Hepatocyte (in vitro differentiated cells): ENCODE data around the gene ZNF536. TPM values are rescaled to one million over a fixed set of nuclear protein-coding genes. Genes with fewer than 3 reads are reported as not detected.
A peak's percentile ranks its signal among the peaks of the same experiment; 100 is the strongest.

Experiments used
- DNase-seq: peaks from one replicate; pipeline ENCODE4 v3.0.0-alpha.2; 2016; ENCODE audit warnings: low spot score
- H2AFZ ChIP-seq: fragments of 200-600 bp; sonication (generic); 2 replicates; pipeline ENCODE4 v1.6.0; 2016; ENCODE audit warnings: antibody characterized with exemption, mild to moderate bottlenecking
- H3K27ac ChIP-seq: fragments of 200-600 bp; sonication (generic); 2 replicates; pipeline ENCODE4 v1.5.1; 2016; ENCODE audit warnings: mild to moderate bottlenecking
- H3K27me3 ChIP-seq: fragments of 200-600 bp; sonication (generic); 2 replicates; pipeline ENCODE4 v1.6.1; 2016
- H3K36me3 ChIP-seq: fragments of 200-600 bp; sonication (generic); replicated peaks from 2 replicates; pipeline ENCODE4 v1.5.1; 2016; ENCODE audit warnings: low read depth; ENCODE audit not compliant: insufficient read depth
- H3K4me1 ChIP-seq: fragments of 200-600 bp; sonication (generic); 2 replicates; pipeline ENCODE4 v1.5.1; 2016; ENCODE audit warnings: mild to moderate bottlenecking, moderate library complexity; ENCODE audit not compliant: insufficient read depth
- H3K4me2 ChIP-seq: fragments of 200-600 bp; sonication (generic); 2 replicates; pipeline ENCODE4 v1.6.0; 2016
- H3K4me3 ChIP-seq: fragments of 200-600 bp; sonication (generic); 2 replicates; pipeline ENCODE4 v1.5.1; 2016; ENCODE audit warnings: mild to moderate bottlenecking
- H3K79me2 ChIP-seq: fragments of 200-600 bp; sonication (generic); 2 replicates; pipeline ENCODE4 v1.6.0; 2017; ENCODE audit warnings: mild to moderate bottlenecking
- H3K9me2 ChIP-seq: fragments of 200-600 bp; sonication (generic); replicated peaks from 2 replicates; pipeline ENCODE4 v1.6.0; 2017; ENCODE audit warnings: mild to moderate bottlenecking; ENCODE audit not compliant: insufficient read depth
- H3K9me3 ChIP-seq: fragments of 200-600 bp; sonication (generic); 2 replicates; pipeline ENCODE4 v1.5.1; 2016; ENCODE audit warnings: low read depth, mild to moderate bottlenecking
- H4K20me1 ChIP-seq: fragments of 200-600 bp; sonication (generic); 2 replicates; pipeline ENCODE4 v1.6.0; 2016; ENCODE audit warnings: mild to moderate bottlenecking; ENCODE audit not compliant: insufficient read depth, poor library complexity, severe bottlenecking
- EZH2 ChIP-seq: fragments of 200-600 bp; sonication (generic); IDR thresholded peaks from 2 replicates; pipeline ENCODE4 v1.6.1; 2016; ENCODE audit warnings: antibody characterized with exemption, mild to moderate bottlenecking, borderline replicate concordance
- EZH2phosphoT487 ChIP-seq: fragments of 200-600 bp; sonication (generic); IDR thresholded peaks from one replicate; pipeline ENCODE4 v1.6.1; 2018; ENCODE audit warnings: antibody characterized with exemption, mild to moderate bottlenecking, low read depth, moderate library complexity; ENCODE audit not compliant: unreplicated experiment, severe bottlenecking
- whole genome bisulfite sequencing: methylation state at CpG from one replicate; pipeline ENCODE4 v1.1.6; 2016; ENCODE audit warnings: low lambda C conversion rate; ENCODE audit errors: missing lambda C conversion rate; 5-methylcytosine and 5-hydroxymethylcytosine counted together
- polyA plus RNA-seq: library from polyadenylated mRNA; unstranded; fragments of >200 nt; fragmentation: Nextera tagmentation; extraction: Ambion mirVana; gene quantifications from 2 replicates; pipeline ENCODE4 v1.2.1, GENCODE V29; 2016
- total RNA-seq: library from RNA; depleted of rRNA; stranded (reverse); fragments of >200 nt; gene quantifications from 2 replicates; pipeline ENCODE4 v1.2.3, GENCODE V29; 2014
- TF ChIP-seq, protein P1 (sequence below): fragments of 200-600 bp; sonication (generic); IDR thresholded peaks from 2 replicates; pipeline ENCODE4 v1.5.1; 2016; ENCODE audit warnings: antibody characterized with exemption, mild to moderate bottlenecking; ENCODE audit not compliant: poor library complexity

Gene ZNF536
- total and polyA plus RNA-seq, 2 experiments from 2014 or later: 4.1 to 7.5 TPM

DNA sequence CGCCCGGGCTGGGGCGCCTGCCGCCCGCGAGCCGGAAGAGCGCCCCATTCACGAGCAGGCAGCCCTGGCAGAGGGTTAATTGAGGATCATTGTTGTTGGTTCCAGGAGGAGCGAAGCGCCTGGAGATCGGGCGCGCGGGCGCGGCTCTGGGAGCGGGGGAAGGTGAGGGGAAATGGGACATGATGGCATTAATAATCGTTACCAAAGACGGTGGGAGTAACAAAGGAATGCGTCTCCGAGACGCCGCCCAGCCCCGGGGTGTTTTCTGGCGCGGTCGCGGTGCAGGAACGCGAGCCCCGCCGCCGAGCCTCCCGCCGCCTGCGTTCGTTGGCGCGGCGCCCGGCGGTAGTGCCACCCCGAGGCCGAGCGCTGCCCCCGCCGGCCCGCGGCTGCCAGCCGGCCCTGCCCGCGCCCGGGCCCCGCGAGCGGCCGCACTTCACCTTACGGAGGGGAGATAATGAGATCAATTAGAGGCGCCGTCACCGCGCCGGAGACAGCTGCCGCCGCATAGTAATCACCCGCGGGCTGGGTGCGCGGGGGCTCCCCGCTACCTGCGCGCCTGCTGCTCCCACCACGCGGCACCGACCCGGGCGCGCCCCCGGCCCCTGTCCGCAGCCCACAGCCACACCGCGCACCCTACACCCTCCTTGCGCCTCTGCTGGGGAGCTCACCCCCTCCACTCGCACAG is 2.8 kb downstream of the ZNF536 start:
- 3% methylated on average over 73 of the region's 85 CpGs for WGBS

GRCh38 chr19:30375553-30376031 is 3.4 kb downstream of the ZNF536 start:
- H3K4me2 ChIP-seq: peak overlapping the region; percentile 75
- no peaks in the 10 kb centered on the region for H3K9me3 ChIP-seq
- H3K4me3 ChIP-seq: no peak overlapping the region
- H3K36me3 ChIP-seq: no peaks in the 10 kb centered on the region
- no peaks in the 10 kb centered on the region for H4K20me1 ChIP-seq
- peaks cover 66% of the 10 kb centered on the region for H3K27me3 ChIP-seq
- H2AFZ ChIP-seq: no peak overlapping the region
- no peak for TF ChIP-seq EZH2
- TF ChIP-seq, protein P1, sequence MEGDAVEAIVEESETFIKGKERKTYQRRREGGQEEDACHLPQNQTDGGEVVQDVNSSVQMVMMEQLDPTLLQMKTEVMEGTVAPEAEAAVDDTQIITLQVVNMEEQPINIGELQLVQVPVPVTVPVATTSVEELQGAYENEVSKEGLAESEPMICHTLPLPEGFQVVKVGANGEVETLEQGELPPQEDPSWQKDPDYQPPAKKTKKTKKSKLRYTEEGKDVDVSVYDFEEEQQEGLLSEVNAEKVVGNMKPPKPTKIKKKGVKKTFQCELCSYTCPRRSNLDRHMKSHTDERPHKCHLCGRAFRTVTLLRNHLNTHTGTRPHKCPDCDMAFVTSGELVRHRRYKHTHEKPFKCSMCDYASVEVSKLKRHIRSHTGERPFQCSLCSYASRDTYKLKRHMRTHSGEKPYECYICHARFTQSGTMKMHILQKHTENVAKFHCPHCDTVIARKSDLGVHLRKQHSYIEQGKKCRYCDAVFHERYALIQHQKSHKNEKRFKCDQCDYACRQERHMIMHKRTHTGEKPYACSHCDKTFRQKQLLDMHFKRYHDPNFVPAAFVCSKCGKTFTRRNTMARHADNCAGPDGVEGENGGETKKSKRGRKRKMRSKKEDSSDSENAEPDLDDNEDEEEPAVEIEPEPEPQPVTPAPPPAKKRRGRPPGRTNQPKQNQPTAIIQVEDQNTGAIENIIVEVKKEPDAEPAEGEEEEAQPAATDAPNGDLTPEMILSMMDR: no peak
- TF ChIP-seq EZH2phosphoT487: no peak
- no peaks in the 10 kb centered on the region for H3K79me2 ChIP-seq
- no peak for DNase-seq
- WGBS: 73% methylated on average over 23 of the region's 23 CpGs
- no peaks in the 10 kb centered on the region for H3K4me1 ChIP-seq
- H3K9me2 ChIP-seq: no peaks in the 10 kb centered on the region
- H3K27ac ChIP-seq: no peak overlapping the region

More for the DNA sequence above, 2.8 kb downstream of the ZNF536 start:
- H4K20me1 ChIP-seq: no peaks in the 10 kb centered on the region
- H3K4me3 ChIP-seq: peak overlapping the region; percentile 39
- H3K4me2 ChIP-seq: peak overlapping the region; percentile 75
- H3K4me1 ChIP-seq: no peaks in the 10 kb centered on the region
- peaks cover 70% of the 10 kb centered on the region for H3K27me3 ChIP-seq
- H3K79me2 ChIP-seq: no peaks in the 10 kb centered on the region
- no peak overlapping the region for H3K27ac ChIP-seq
- H3K9me3 ChIP-seq: no peaks in the 10 kb centered on the region
- TF ChIP-seq EZH2: peak; percentile 36
- TF ChIP-seq, protein P1: no peak
- TF ChIP-seq EZH2phosphoT487: no peak
- DNase-seq: peak; percentile 26
- H3K9me2 ChIP-seq: no peaks in the 10 kb centered on the region
- H2AFZ ChIP-seq: peak overlapping the region; percentile 35
- H3K36me3 ChIP-seq: no peaks in the 10 kb centered on the region

DNA sequence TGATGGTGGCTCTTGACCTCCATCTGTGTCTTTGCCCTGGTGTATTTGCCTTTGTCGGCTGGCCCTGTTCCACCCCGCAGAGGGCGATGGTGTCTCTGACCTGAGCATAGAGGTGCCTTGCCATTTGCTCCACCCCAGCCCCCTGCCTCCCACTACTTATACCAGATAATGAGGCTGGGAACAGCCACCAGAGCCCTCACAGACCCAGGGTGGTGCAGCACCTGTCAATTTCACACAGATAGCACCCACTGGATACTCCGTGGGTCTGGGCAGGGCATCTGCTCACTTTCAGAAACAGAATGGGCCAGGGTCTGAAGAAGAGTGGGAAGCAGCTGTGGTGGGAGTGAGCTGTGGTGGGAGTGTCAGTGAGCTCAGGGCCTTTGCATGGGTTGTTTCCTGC is 4.1 kb downstream of the ZNF536 start:
- Histone ChIP-seq H3K4me2 (no peak overlapping the region), H3K4me3 (no peak overlapping the region), H3K4me1 (no peaks in the 10 kb centered on the region), H3K27ac (no peak overlapping the region), H3K36me3 (no peaks in the 10 kb centered on the region), H3K9me2 (no peaks in the 10 kb centered on the region), H3K27me3 (peaks cover 64% of the 10 kb centered on the region), H3K9me3 (no peaks in the 10 kb centered on the region), H2AFZ (no peak overlapping the region), H4K20me1 (no peaks in the 10 kb centered on the region), H3K79me2 (no peaks in the 10 kb centered on the region)
- TF ChIP-seq EZH2phosphoT487 (no peak), EZH2 (no peak)
- TF ChIP-seq, protein P1: no peak
- no peak for DNase-seq
- WGBS: 45% methylated on average over 4 of the region's 4 CpGs
